HG02642 (cell line): ENCODE measurements around the gene DGKD.

Experiments used
- ATAC-seq: cut with Tn5 transposase; IDR thresholded peaks from one replicate; pipeline ENCODE4 v1.9.1; 2021; ENCODE audit warnings: mild to moderate bottlenecking; ENCODE audit not compliant: unreplicated experiment, poor library complexity

DGKD gene

DNA sequence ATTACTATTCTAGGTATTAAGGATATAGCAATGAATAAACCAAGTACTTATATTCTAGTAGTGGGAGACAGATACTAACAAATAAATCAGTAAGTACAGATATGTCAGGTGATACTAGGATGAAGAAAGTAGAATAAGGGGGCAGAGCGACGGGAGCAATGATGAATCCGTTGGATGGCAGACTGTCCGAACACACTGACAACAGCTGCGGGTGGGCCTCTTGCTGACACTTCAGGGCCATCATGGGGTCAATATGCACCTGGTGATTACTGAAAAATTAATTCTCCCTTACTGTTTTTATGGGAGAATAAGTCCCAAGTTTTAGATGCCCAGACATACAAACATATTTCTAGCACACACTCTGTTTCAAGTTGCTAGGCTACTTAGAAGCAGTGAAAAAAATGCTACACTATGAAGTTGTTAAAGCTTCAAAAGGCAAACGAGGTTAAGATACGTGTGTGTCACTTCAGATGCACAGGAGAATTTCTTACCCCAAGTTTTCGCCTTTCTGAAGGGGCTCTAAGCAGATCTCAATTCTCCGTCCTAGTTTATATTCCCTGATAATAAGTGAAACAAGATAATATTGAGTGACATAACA, 133.6 kb downstream of the DGKD start:
- no peak for ATAC-seq

DNA sequence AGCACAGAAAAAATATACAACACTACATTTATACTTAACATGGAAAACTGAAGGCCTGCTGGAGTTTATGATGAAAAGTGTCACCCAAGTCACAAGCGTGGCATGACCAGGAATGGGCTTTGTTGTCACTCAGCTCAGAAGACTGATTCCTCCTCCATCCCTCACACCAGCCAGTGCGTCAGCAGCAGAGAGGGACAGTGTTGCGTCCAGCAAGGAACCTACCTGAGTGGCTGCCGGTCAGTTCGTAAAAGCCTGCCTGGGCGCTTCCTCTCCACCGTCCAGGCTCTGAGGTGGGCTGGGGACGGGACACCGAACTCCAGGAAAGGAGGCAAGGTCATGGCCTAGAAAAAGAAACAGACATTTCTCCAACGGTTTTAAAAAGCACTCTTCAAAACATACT, 134.8 kb downstream of the DGKD start:
- ATAC-seq: no peak

DNA sequence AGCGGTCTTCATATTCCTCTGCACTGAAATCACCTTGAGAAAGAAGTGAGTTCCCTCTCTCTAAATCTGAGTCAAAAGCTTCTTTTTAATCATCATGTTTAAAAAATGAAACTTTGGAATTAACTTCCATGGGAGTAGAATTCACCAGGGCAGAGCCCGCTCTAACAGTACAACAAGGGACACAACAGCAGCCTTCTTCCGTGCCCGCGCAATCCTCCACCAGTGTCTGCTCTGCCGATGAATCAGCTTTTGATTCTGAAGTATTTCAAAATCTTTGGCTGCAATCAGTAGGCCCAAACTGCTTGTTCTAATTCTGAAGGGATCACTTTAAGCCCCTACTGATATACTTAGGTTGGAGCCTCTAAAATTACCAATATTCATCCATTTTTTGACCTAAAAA, 135.4 kb downstream of the DGKD start:
- ATAC-seq: no peak

DNA sequence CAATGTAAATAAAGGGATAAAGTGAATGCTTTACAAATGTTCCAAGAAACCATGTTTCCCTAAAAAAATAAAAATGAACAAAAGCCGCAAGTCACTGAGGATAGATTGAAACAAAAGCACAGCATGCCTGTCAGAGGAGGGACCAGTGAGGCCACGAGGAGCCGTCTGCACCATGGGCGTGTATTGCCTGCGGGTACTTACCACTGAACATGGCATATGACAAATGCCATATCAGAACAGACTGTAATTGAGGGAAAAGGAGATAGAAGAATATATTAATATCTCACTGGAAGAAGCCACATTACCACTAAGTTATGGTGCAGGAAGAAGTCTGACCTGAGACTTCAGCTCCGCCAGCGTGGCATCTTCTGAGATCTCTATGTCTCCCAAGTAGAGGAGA, 136.5 kb downstream of the DGKD start:
- no peak for ATAC-seq

DNA sequence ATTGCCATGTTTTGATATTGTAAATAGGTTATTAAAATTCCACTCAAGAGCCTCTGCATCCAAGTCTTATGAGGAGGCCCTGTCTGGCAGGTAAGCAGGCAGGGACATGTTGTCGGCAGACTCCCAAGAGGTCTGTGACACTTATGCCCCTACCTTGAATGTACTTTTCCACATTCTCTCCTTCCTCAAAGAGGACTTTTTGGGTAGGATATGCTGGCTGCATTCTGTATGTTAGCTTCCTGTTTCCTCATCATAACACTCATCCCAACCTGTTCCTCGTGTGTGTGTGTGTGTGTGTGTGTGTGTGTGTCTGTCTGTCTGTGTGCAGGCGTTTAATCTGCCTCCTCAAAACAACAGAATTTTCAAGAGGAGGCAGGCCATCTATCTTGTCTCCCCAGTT, 137.0 kb downstream of the DGKD start:
- no peak for ATAC-seq

DNA sequence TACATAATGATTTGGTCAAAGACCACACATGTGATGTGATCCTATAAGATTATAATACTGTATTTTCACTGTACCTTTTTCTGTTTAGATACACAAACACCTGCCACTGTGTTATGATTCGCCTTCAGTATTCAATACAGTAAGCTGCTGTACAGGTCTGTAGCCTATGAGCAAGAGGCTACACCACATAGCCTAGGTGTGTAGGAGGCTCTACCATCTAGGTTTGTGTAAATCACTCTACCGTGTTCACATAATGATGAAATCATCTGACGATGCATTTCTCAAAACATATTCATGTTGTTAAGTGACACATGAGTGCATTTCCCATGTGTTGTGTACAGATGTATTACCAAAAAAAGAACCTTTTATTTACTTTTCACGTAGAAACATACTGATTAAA, 137.8 kb downstream of the DGKD start:
- ATAC-seq: no peak

DNA sequence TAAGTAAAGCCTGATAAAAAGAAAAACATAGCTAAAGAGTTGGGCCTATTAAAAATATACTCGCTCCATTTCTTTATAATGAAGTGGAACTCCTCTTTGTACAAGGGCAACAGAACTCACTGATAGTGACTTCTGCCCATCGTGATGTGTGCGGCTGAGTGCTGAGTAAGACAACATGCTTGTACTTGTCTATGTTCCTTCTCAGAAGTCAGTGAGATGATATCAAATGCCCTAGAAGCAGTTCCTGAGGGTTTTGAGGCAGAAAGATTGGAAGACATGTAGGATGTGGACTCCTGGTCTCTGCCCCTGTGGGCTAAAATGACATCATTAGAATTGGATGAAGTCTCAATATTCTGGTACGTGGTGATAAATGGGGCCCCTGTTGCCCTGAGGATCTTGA, 138.5 kb downstream of the DGKD start:
- no peak for ATAC-seq

DNA sequence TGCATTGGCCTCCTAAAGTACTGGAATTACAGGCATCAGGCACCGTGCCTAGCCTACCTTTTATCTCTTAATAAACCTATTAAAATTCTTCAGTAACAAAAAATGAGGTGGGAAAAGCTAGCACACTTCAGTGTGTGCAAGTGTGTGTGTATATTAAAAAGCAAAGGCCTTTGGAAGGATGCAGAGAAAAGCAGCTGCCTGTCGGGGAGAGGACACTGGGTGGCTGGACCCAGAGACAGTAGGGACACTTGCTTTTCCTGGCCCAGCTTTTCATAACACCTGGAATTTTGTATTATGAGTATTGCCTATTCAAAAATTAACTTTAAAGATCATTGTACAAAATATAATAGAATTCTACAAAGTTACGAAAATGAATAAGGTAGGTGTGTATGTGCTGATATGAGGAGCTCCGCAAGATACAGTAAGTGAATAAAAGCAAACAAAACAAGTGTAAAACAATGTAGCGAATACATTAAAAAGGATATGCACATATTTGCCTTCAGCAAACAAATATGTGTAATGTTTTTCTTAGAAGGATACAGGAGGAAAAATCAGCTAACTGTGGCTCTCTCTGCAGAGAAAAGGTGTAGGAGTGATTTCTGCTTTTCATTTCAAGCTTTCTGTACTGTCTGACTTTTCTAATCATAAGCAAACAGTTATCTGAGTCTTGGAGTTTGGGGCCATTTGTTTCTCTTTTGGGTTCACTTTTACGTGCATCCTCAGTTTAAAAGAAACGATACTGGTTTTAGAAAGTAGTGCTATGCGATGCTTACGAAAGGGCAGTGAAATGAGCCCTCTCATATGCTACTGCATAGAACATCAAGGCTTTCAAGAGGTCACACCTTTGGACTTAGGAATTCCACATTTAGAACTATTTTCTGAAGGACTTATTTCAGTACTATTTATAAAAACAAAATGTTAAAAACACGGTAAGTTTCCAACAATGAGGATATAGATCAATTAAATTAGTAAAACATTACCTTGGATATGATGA, 141.5 kb downstream of the DGKD start:
- no peak for ATAC-seq

DNA sequence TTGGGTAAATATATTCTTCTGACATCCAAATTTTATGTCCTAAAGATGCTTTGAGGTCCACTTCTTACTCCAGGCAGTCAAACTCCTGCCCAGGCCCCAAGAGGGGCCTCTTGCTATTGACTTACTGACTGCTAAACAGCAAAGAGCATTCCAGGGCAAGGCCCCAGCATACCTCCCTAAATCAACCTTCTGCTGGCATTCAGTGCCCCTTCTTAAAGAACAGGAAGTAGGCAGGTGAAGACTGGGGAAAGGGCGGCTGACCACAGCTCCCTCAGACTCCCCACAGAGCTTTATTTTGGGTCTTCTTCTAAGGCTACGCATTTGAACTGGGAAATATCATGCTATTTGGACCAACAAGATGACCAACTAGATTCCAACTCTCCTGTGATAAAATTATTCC, 143.4 kb downstream of the DGKD start:
- ATAC-seq: no peak

DNA sequence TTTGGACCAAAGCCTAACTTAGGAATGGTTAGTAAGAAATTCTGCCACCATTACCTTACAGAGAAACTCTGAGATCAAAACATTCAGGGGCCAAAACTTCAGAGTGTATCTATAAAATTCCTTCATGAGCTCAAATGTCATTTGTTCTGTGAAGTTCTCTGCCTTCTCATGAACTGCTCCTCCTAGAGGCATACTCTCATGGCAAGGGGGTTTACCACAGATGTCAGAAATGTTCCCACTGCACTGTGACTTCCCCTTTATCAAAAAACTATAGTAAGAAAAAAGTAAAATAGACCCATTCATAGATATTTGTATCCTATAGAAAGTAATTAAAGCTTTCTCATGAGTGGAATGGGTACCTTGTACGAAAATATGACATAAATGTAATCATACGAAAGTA, 143.8 kb downstream of the DGKD start:
- ATAC-seq: no peak

DNA sequence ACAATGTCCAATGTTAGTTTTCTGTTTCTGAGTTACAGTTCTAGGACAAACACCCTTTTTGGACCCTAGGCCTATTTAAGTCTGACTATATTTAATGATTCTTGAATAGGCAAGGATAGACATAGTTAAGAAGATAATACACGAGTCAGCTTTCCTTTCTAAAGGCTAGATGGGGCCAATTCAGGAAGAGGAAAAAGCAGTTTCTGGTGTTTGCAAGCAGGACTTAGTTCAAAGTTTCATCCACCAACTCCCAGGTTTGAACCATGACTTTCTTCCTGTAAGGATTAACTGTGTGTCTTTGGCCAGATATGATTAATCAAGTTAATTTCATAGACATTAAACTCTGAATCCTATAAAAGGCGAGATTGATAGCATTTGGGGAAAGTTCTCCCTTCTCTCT, 145.6 kb downstream of the DGKD start:
- ATAC-seq: no peak

DNA sequence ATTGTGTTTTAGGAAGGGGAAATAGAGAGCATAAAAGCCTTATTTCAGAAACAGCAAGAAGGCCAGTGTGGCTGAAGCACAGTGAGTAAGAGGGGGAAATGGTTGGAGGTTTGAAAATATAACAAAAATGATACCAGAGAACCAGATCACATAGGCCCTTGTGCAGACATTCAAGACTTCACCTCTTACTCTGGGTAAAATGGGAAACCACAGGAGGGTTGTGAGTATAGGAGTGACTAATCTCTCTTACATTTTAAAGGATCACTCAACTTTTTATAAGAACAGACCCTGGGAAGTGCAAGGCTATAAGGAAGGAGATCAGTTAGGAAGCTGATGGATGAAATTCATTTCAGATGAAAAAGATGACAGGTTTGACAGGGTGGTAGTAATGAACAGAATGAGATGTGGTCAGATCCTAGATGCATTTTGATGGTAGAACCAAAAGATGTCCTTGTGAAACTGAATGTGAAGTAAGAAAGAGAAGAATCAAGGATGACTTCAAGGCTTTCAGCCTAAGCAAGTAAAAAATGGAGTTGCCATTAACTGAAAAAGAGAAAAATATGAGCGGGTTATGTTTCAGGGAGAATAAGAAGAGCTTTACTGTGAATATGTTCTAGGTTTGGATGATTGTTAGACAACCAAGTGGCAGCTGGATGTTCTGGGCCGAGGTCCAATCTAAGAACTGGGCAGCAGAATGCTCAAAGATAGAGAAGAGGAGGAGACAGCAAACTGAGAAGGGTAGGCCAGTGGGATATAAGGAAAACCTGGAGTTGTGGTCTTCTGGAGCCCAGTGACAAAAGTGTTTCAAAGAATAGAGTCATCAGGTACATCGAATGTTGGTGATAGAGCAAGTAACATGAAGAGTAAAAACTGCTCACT, 147.1 kb downstream of the DGKD start:
- ATAC-seq: no peak

DNA sequence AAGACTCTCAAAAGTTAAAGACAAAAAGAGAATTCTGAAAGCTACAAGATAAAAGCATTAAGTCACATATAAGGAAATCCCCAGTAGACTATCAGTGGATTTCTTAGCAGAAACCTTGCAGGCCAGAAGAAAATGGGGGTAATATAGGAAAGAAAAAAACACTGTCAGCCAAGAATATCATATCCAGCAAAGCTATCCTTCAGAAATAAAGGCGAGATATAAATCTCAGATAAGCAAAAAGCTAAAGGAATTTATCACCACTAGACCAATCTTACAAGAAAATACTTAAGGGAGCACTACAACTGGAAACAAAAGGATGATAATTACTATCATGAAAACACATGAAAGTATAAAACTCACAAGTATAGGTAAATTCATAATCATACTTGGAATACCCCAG, 149.2 kb downstream of the DGKD start:
- ATAC-seq: no peak

DNA sequence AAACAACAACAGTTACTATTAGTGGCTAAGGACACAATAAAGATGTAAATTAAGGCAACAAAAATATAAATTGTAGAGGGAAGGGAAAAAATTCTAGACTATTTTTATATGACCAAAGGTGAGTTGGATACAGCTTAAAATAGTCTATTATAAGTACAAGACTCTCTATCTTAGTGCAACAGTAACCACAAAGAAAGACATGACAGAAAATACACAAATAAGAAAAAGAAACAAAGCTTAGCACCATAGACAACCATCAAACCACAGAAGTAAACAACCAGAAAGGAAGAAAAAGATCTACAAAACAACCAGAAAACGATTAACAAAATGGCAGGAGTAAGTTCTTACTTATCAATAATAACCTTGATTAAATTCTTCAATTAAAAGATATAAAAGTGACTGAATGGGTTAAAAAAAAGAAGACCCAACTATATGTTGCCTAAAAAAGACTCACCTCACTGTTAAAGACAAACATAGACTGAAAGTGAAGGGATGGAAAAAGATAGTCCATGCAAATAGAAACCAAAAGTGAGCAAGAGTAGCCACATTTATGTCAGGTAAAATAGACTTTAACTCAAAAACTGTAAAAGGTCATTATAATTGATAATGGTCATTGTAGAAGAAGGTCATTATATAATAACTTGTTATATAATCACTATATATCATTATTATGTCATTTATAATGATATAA, 149.8 kb downstream of the DGKD start:
- no peak for ATAC-seq

DNA sequence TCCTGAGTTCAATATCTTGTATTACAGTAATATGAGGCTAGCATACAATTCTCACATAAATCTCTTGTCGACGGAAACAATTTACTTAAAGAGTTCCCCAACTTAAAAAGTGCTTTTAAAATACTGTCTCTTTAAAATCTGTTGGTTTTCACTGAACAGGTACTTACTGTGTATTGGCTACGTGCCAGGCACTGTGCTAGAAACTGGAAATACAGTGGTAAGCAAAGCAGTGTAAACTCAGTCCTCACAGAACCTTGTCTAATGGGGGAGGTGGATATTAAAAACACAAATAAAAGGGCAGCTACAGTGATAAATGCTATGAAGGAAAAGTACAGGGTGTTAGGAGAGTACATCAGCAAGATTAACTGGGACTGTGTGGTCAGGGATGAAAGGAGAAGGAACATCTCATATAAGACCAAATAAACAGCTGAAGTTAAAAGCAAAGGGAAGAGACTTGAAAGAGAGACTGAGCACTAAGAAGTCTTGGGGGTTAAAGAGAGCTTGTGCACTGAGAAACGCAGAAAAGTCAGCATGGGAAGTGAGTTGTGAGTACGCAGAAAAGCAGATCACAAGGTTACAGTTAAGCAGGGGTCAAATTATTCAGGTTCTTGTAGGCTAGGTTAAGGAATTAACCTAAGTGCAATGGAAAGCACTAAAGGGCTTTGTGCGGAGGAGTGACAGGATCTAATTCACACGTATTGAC, 159.8 kb downstream of the DGKD start:
- ATAC-seq: no peak

DNA sequence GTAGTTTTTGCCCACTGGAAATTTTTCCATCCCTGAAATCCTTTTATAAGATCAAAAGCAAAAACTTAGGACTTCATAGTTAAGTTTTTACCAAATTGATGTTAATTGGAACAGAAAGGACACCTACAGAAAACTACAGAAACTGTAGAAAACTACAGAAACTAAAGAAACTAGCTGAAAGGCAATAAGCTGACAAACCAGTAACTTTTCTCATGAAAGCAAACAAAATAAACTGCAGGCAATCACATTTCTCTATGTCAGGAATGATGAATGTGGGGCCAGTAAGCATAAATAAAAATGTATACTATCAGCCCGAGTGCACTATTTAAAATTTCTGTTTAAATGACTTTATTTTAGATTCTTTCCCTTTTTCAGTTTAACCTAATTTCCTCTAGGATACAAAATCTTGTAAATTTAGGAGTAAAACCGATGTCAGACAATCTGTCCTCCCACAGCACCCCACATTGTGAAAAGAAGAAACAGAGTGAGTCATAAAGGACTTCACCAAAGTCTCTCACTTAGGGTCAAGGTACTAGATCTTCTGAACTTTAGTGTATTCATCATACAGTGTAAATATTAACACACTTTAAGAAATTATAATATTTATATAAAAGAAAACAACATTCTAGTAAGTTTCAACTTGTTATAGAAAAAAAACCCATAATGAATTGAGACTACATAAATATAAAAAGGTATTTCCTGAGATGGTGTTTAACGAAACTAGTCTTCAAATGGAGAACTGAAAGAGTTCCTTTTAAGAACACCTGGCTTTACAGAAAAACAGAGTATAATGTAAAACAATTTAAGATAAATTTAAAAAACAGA, 165.7 kb downstream of the DGKD start:
- ATAC-seq: peak; percentile 82
